HEK293 (cell line): Measurements from ENCODE around the gene CCDC190.

Experiments
- CTCF ChIA-PET: fragments of 350-600 bp; formaldehyde crosslinking; extraction: SDS; loops from one replicate; lab custom pipeline; 2021; ENCODE audit warnings: antibody characterized with exemption; lab: Yijun Ruan, JAX
- POLR2A ChIA-PET: fragments of 300-600 bp; formaldehyde crosslinking; extraction: SDS; loops from one replicate; lab custom pipeline; 2020; ENCODE audit warnings: antibody characterized with exemption, inconsistent platforms; lab: Yijun Ruan, JAX
- H3K27ac ChIP-seq: fragments of 200-500 bp; sonication (Bioruptor generic); 2 replicates; pipeline ENCODE4 v1.5.1; 2014; ENCODE audit warnings: low read depth, low read length, control low read depth, inconsistent platforms; ENCODE audit errors: extremely low read depth
- H3K36me3 ChIP-seq, 2 experiments: fragments of 200-500 bp in 1 of 2; sonication (Bioruptor generic) in 1 of 2; 1 replicate in 1 of 2; 2 replicates in 1 of 2; pipeline ENCODE4 v1.5.1; 2014 to 2017; ENCODE audit warnings: inconsistent platforms in 2 of 2, low read length in 2 of 2; ENCODE audit not compliant: control insufficient read depth in 2 of 2, insufficient read depth in 1 of 2
- H3K4me1 ChIP-seq: fragments of 200-500 bp; sonication (Bioruptor generic); 2 replicates; pipeline ENCODE4 v1.5.1; 2014; ENCODE audit warnings: mild to moderate bottlenecking, low read length, inconsistent platforms; ENCODE audit not compliant: control insufficient read depth, insufficient read depth
- H3K4me3 ChIP-seq: 2 replicates; pipeline ENCODE4 v1.5.1; 2011; ENCODE audit warnings: low read depth, mild to moderate bottlenecking, control low read depth, low read length, moderate library complexity
- H3K9me3 ChIP-seq: fragments of 200-500 bp; sonication (Bioruptor generic); 2 replicates; pipeline ENCODE4 v1.5.1; 2014; ENCODE audit warnings: low read depth, low read length, inconsistent platforms; ENCODE audit not compliant: control insufficient read depth, insufficient read depth
- OVOL3 ChIP-seq: fragments of 450-650 bp; formaldehyde crosslinking; IDR thresholded peaks from 2 replicates; pipeline ENCODE4 v1.5.1; 2016; ENCODE audit warnings: missing biosample characterization, missing genetic modification characterization
- PRDM10 ChIP-seq: fragments of 450-650 bp; formaldehyde crosslinking; IDR thresholded peaks from 2 replicates; pipeline ENCODE4 v1.5.1; 2016; ENCODE audit warnings: missing biosample characterization, missing genetic modification characterization
- SALL2 ChIP-seq: fragments of 450-650 bp; formaldehyde crosslinking; IDR thresholded peaks from 2 replicates; pipeline ENCODE4 v1.5.0; 2017; ENCODE audit warnings: missing biosample characterization, mild to moderate bottlenecking, missing genetic modification characterization, borderline replicate concordance
- SCRT1 ChIP-seq: fragments of 450-650 bp; formaldehyde crosslinking; IDR thresholded peaks from 2 replicates; pipeline ENCODE4 v1.5.1; 2016; ENCODE audit warnings: missing biosample characterization, missing genetic modification characterization, borderline replicate concordance
- SCRT2 ChIP-seq: fragments of 450-650 bp; formaldehyde crosslinking; IDR thresholded peaks from 2 replicates; pipeline ENCODE4 v1.5.1; 2016; ENCODE audit warnings: missing biosample characterization, missing genetic modification characterization
- SP3 ChIP-seq: fragments of 450-650 bp; formaldehyde crosslinking; IDR thresholded peaks from 2 replicates; pipeline ENCODE4 v1.5.1; 2016; ENCODE audit warnings: missing biosample characterization, missing genetic modification characterization
- SP7 ChIP-seq: fragments of 450-650 bp; formaldehyde crosslinking; IDR thresholded peaks from 2 replicates; pipeline ENCODE4 v1.5.1; 2016; ENCODE audit warnings: missing biosample characterization, missing genetic modification characterization
- YY1 ChIP-seq: fragments of 450-650 bp; formaldehyde crosslinking; IDR thresholded peaks from 2 replicates; pipeline ENCODE4 v1.5.1; 2018; ENCODE audit warnings: missing biosample characterization, missing genetic modification characterization
- ZBTB8A ChIP-seq: fragments of 450-650 bp; formaldehyde crosslinking; IDR thresholded peaks from 2 replicates; pipeline ENCODE4 v1.5.1; 2016; ENCODE audit warnings: missing biosample characterization, missing genetic modification characterization
- ZEB2 ChIP-seq: fragments of 450-650 bp; formaldehyde crosslinking; IDR thresholded peaks from 2 replicates; pipeline ENCODE4 v1.5.1; 2016; ENCODE audit warnings: missing biosample characterization, missing genetic modification characterization
- ZFHX2 ChIP-seq: fragments of 450-650 bp; formaldehyde crosslinking; conservative IDR thresholded peaks from 2 replicates; pipeline ENCODE4 v1.5.1; 2016; ENCODE audit warnings: missing biosample characterization, missing genetic modification characterization
- ZFP41 ChIP-seq: fragments of 450-650 bp; formaldehyde crosslinking; IDR thresholded peaks from 2 replicates; pipeline ENCODE4 v1.5.1; 2016; ENCODE audit warnings: missing biosample characterization, missing genetic modification characterization, borderline replicate concordance
- ZFP69B ChIP-seq: fragments of 450-650 bp; formaldehyde crosslinking; IDR thresholded peaks from 2 replicates; pipeline ENCODE4 v1.5.1; 2016; ENCODE audit warnings: missing biosample characterization, missing genetic modification characterization
- ZIC2 ChIP-seq: fragments of 450-650 bp; formaldehyde crosslinking; IDR thresholded peaks from 2 replicates; pipeline ENCODE4 v1.5.1; 2016; ENCODE audit warnings: missing biosample characterization, missing genetic modification characterization
- ZNF138 ChIP-seq: fragments of 450-650 bp; formaldehyde crosslinking; IDR thresholded peaks from 2 replicates; pipeline ENCODE4 v1.5.1; 2016; ENCODE audit warnings: missing biosample characterization, missing genetic modification characterization, borderline replicate concordance
- ZNF223 ChIP-seq: fragments of 450-650 bp; formaldehyde crosslinking; IDR thresholded peaks from 2 replicates; pipeline ENCODE4 v1.5.1; 2016; ENCODE audit warnings: missing biosample characterization, missing genetic modification characterization
- ZNF280D ChIP-seq: fragments of 450-650 bp; formaldehyde crosslinking; IDR thresholded peaks from 2 replicates; pipeline ENCODE4 v1.5.1; 2016; ENCODE audit warnings: missing biosample characterization, missing genetic modification characterization
- ZNF335 ChIP-seq: fragments of 450-650 bp; formaldehyde crosslinking; conservative IDR thresholded peaks from 2 replicates; pipeline ENCODE4 v1.5.1; 2016; ENCODE audit warnings: missing biosample characterization, missing genetic modification characterization
- ZNF354C ChIP-seq: fragments of 450-650 bp; formaldehyde crosslinking; IDR thresholded peaks from 2 replicates; pipeline ENCODE4 v1.5.1; 2016; ENCODE audit warnings: missing biosample characterization, missing genetic modification characterization, low read depth, borderline replicate concordance
- ZNF391 ChIP-seq: fragments of 450-650 bp; formaldehyde crosslinking; IDR thresholded peaks from 2 replicates; pipeline ENCODE4 v1.5.1; 2016; ENCODE audit warnings: low read depth, missing biosample characterization, missing genetic modification characterization, borderline replicate concordance
- ZNF433 ChIP-seq: fragments of 450-650 bp; formaldehyde crosslinking; IDR thresholded peaks from 2 replicates; pipeline ENCODE4 v1.5.1; 2016; ENCODE audit warnings: missing biosample characterization, missing genetic modification characterization, low read depth
- ZNF521 ChIP-seq: fragments of 450-650 bp; formaldehyde crosslinking; IDR thresholded peaks from 2 replicates; pipeline ENCODE4 v1.5.1; 2017; ENCODE audit warnings: missing biosample characterization, mild to moderate bottlenecking, missing genetic modification characterization
- ZNF549 ChIP-seq: fragments of 450-650 bp; IDR thresholded peaks from 2 replicates; pipeline ENCODE4 v1.5.1; 2018; ENCODE audit warnings: missing biosample characterization, missing genetic modification characterization, mild to moderate bottlenecking, inconsistent platforms, moderate library complexity
- ZNF560 ChIP-seq: fragments of 450-650 bp; formaldehyde crosslinking; IDR thresholded peaks from 2 replicates; pipeline ENCODE4 v1.5.1; 2017; ENCODE audit warnings: missing biosample characterization, missing genetic modification characterization, borderline replicate concordance
- ZNF777 ChIP-seq: fragments of 450-650 bp; formaldehyde crosslinking; IDR thresholded peaks from 2 replicates; pipeline ENCODE4 v1.5.1; 2017; ENCODE audit warnings: missing biosample characterization, missing genetic modification characterization, borderline replicate concordance

CCDC190 gene

DNA sequence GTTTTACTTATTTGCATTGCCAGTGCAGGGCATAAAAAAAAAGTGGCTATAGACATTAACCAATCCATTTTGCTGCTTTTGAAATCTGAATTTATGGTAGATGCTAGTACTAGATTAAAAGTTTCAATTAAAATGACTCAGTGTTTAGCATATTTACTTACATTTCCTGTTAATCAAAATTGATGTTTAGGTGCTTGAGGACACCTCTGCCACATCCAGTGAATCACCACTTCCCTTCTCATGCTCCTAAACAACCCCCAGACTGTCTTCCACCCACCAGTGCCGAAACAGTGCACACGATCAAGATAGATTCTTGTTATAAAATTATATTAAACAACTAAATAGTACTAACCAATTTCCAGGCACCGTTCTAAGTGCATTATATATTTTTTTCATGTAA, 37.7 kb downstream of the CCDC190 start:
- no peak for TF ChIP-seq ZNF777
- 0 out of 2 replicates have a peak, but pooled peaks have one; percentile 53 for TF ChIP-seq ZNF335 (tag by site-specific recombination)
- TF ChIP-seq OVOL3 (tag by site-specific recombination) = no peak
- peak; percentile 7 for TF ChIP-seq SCRT2 (tag by site-specific recombination)
- Histone ChIP-seq H3K9me3 (no peaks in the 10 kb centered on the region), H3K4me1 (peaks cover 4% of the 10 kb centered on the region; the same call in 1 of the 2 replicates), H3K36me3 (no peaks in the 10 kb centered on the region), H3K27ac (no peak overlapping the region), H3K4me3 (no peak overlapping the region)
- POLR2A ChIA-PET = interaction anchor here (0.7 kb wide), 1 partner anchor 490 kb away, joined by 3 read pairs; no protein-coding TSS in a partner anchor
- CTCF ChIA-PET = interaction anchor here (0.7 to 1.5 kb wide), 4 partner anchors 14 to 767 kb away, joined by 3 to 6 read pairs (median 4); no protein-coding TSS in a partner anchor

GRCh38 chr1:162822391-162823200, 38.4 kb downstream of the CCDC190 start:
- H3K27ac ChIP-seq = no peak overlapping the region; the same call in 1 of the 2 replicates
- CTCF ChIA-PET = interaction anchor here (0.6 to 1.1 kb wide), 4 partner anchors 247 to 1902 kb away, joined by 3 to 4 read pairs (median 4); partner anchors contain the start of gene RGS4
- peak overlapping the region; percentile 40 for H3K4me3 ChIP-seq
- peaks cover 4% of the 10 kb centered on the region; the same call in 1 of the 2 replicates for H3K4me1 ChIP-seq
- H3K36me3 ChIP-seq = no peaks in the 10 kb centered on the region
- no peaks in the 10 kb centered on the region for H3K9me3 ChIP-seq
- POLR2A ChIA-PET = interaction anchor here (0.5 to 0.7 kb wide), 2 partner anchors 126 to 491 kb away, joined by 3 read pairs; no protein-coding TSS in a partner anchor
- TF ChIP-seq ZNF560 (tag by site-specific recombination) (no peak), ZFHX2 (tag by site-specific recombination) (peak; percentile 82), SCRT1 (peak; percentile 91), SP3 (tag by site-specific recombination) (peak; percentile 54; the same call in 1 of the 2 replicates), ZNF354C (tag by site-specific recombination) (no peak), ZEB2 (tag by site-specific recombination) (no peak), ZFP41 (no peak), YY1 (tag by site-specific recombination) (no peak), SALL2 (tag by site-specific recombination) (no peak), SP7 (tag by site-specific recombination) (peak; percentile 28; the same call in 1 of the 2 replicates), ZNF138 (tag by site-specific recombination) (no peak), ZNF521 (tag by site-specific recombination) (no peak), ZNF391 (tag by site-specific recombination) (no peak), ZNF433 (tag by site-specific recombination) (no peak), ZBTB8A (tag by site-specific recombination) (peak; percentile 63; the same call in 1 of the 2 replicates), PRDM10 (tag by site-specific recombination) (peak; percentile 34; the same call in 1 of the 2 replicates), ZNF549 (tag by site-specific recombination) (no peak), ZIC2 (peak; percentile 68), ZFP69B (tag by site-specific recombination) (peak; percentile 93), ZNF223 (tag by site-specific recombination) (no peak), ZNF280D (tag by site-specific recombination) (no peak)
